ENCODE measurements around the gene ACTN3.

- TF ChIP-seq, protein P1, sequence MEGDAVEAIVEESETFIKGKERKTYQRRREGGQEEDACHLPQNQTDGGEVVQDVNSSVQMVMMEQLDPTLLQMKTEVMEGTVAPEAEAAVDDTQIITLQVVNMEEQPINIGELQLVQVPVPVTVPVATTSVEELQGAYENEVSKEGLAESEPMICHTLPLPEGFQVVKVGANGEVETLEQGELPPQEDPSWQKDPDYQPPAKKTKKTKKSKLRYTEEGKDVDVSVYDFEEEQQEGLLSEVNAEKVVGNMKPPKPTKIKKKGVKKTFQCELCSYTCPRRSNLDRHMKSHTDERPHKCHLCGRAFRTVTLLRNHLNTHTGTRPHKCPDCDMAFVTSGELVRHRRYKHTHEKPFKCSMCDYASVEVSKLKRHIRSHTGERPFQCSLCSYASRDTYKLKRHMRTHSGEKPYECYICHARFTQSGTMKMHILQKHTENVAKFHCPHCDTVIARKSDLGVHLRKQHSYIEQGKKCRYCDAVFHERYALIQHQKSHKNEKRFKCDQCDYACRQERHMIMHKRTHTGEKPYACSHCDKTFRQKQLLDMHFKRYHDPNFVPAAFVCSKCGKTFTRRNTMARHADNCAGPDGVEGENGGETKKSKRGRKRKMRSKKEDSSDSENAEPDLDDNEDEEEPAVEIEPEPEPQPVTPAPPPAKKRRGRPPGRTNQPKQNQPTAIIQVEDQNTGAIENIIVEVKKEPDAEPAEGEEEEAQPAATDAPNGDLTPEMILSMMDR (conservative IDR thresholded peaks at IDR 0.05; ENCODE audit: low read depth, low read length): no peak
- no peak for TF ChIP-seq EZH2phosphoT487 (IDR thresholded peaks at IDR 0.05; ENCODE audit: borderline replicate concordance, low read length)
These were observed 9.4 kb downstream of the ACTN3 start for GRCh38 chr11:66556086-66556485.

All from PC-3 (cell line).